Urinary bladder (tissue), 4 donors: Measurements from ENCODE around the gene FAM236B. TPM values are rescaled to one million over a fixed set of nuclear protein-coding genes. Genes with fewer than 3 reads are reported as not detected.
"Not testable (repeated sequence)": the region's sequence is repeated elsewhere in the genome, so short reads cannot be mapped to it uniquely, and the experiment has no call there.

ENCODE experiments used
- DNase-seq: peaks from one replicate; pipeline ENCODE4 v3.0.0-alpha.2; 2015; ENCODE audit errors: extremely low spot score
- H3K27ac ChIP-seq: one replicate; pipeline ENCODE4 v1.5.1; 2013; ENCODE audit warnings: low read depth, mild to moderate bottlenecking, moderate library complexity
- H3K36me3 ChIP-seq: one replicate; pipeline ENCODE4 v1.6.1; 2013; ENCODE audit warnings: mild to moderate bottlenecking, moderate library complexity; ENCODE audit not compliant: insufficient read depth
- H3K4me1 ChIP-seq: one replicate; pipeline ENCODE4 v1.6.1; 2013; ENCODE audit warnings: mild to moderate bottlenecking, moderate library complexity; ENCODE audit not compliant: insufficient read depth
- H3K4me3 ChIP-seq: one replicate; pipeline ENCODE4 v1.5.1; 2013; ENCODE audit warnings: low read depth, low read length
- WGBS: extraction: QIAGEN DNeasy Blood & Tissue Kit; methylation state at CpG from one replicate; pipeline ENCODE4 v1.1.7; 2013; 5-methylcytosine and 5-hydroxymethylcytosine counted together
- polyA plus RNA-seq: library from polyadenylated mRNA; stranded (reverse); fragments of 200-250 nt; gene quantifications from one replicate; pipeline ENCODE4 v1.2.3, GENCODE V29; 2013
- small RNA-seq: library from RNA; depleted of rRNA; stranded (forward); fragments of <200 nt; gene quantifications from one replicate; pipeline ENCODE3, GENCODE V24; 2014
- total RNA-seq: library from RNA; depleted of rRNA; stranded (reverse); fragments of >200 nt; gene quantifications from one replicate; pipeline ENCODE4 v1.2.3, GENCODE V29; 2014
- donor health status: healthy with polysubstance abuse.
- donor health status: healthy.

Gene FAM236B
- total and polyA plus RNA-seq, 2 donors, result not detected

GRCh38 chrX:72733636-72734035 lies 48.8 kb downstream of the FAM236B start:
- 63% methylated on average over 8 of the region's 8 CpGs for WGBS

More at GRCh38 chrX:72733636-72734035, 48.8 kb downstream of the FAM236B start:
- not testable (repeated sequence) for H3K27ac ChIP-seq, DNase-seq, H3K4me1 ChIP-seq, H3K4me3 ChIP-seq, H3K36me3 ChIP-seq

Small RNAs within 50 kb of the gene (small RNA-seq; reads per million reads assigned to genes)
- 0.12 reads per million for gene RNU1-112P

Other genes starting within 250 kb of the FAM236B start
- gene HDAC8, start 209.8 kb downstream of the FAM236B start, total RNA-seq, result 67.9 TPM
- 19.7 TPM for gene HDAC8, start 209.8 kb downstream of the FAM236B start, polyA plus RNA-seq
- 3.4 TPM for gene PHKA1, start 68.4 kb downstream of the FAM236B start, total RNA-seq
- gene PHKA1, start 68.4 kb downstream of the FAM236B start, polyA plus RNA-seq, result 5.3 TPM
- not detected for gene DMRTC1B, start 5.8 kb downstream of the FAM236B start, total RNA-seq
- gene DMRTC1B, start 5.8 kb downstream of the FAM236B start, polyA plus RNA-seq, result 0.71 TPM
- gene FAM236D, start 25.6 kb upstream of the FAM236B start, total RNA-seq, result not detected
- gene FAM236D, start 25.6 kb upstream of the FAM236B start, polyA plus RNA-seq, result not detected
- not detected for gene FAM236C, start 130.0 kb upstream of the FAM236B start, total RNA-seq
- gene FAM236C, start 130.0 kb upstream of the FAM236B start, polyA plus RNA-seq, result not detected
- gene FAM236A, start 155.5 kb upstream of the FAM236B start, total RNA-seq, result not detected
- gene FAM236A, start 155.5 kb upstream of the FAM236B start, polyA plus RNA-seq, result not detected
- not detected for gene DMRTC1, start 161.2 kb upstream of the FAM236B start, total RNA-seq
- not detected for gene DMRTC1, start 161.2 kb upstream of the FAM236B start, polyA plus RNA-seq
- not detected for gene PABPC1L2B, start 220.3 kb upstream of the FAM236B start, total RNA-seq
- gene PABPC1L2B, start 220.3 kb upstream of the FAM236B start, polyA plus RNA-seq, result not detected